Activated CD8-positive, alpha-beta memory T cell treated with anti-CD3 and anti-CD28 coated beads, Interleukin-2, amount 50 U/mL, for 24 hours (primary cell): ENCODE measurements around the gene KLHL11.

Experiments used
- DNase-seq: peaks from one replicate; pipeline ENCODE4 v3.0.0-alpha.2; 2020; ENCODE audit errors: extremely low read depth

The KLHL11 gene

GRCh38 chr17:41864836-41865595 is at the start of gene KLHL11:
KLHL11 (minus strand) TSS chr17:41865423; CDS start chr17:41865370, 53 bp downstream.
- DNase-seq, result peak; percentile 63

- DNase-seq, result no peak
Observed at GRCh38 chr17:41915020-41915419, 49.8 kb upstream of the KLHL11 start.

GRCh38 chr17:41914358-41914766 is 49.1 kb upstream of the KLHL11 start:
- DNase-seq, result no peak

- DNase-seq, result no peak
Observed at GRCh38 chr17:41913798-41914197, 48.6 kb upstream of the KLHL11 start.

- DNase-seq, result no peak
Observed at GRCh38 chr17:41912925-41913324, 47.7 kb upstream of the KLHL11 start.

- DNase-seq, result no peak
Observed at GRCh38 chr17:41910701-41911391, 45.6 kb upstream of the KLHL11 start.

GRCh38 chr17:41909088-41909487 is 43.9 kb upstream of the KLHL11 start:
- DNase-seq, result no peak

- DNase-seq, result no peak
Observed at GRCh38 chr17:41907633-41908539, 42.7 kb upstream of the KLHL11 start.

GRCh38 chr17:41907185-41907556 is 41.9 kb upstream of the KLHL11 start:
- no peak for DNase-seq

- no peak for DNase-seq
Observed at GRCh38 chr17:41906465-41907184, 41.4 kb upstream of the KLHL11 start.

GRCh38 chr17:41905172-41905571 is 39.9 kb upstream of the KLHL11 start:
- no peak for DNase-seq

GRCh38 chr17:41904242-41904841 is 39.1 kb upstream of the KLHL11 start:
- no peak for DNase-seq

- no peak for DNase-seq
Observed at GRCh38 chr17:41901646-41902045, 36.4 kb upstream of the KLHL11 start.

- DNase-seq, result no peak
Observed at GRCh38 chr17:41896726-41897125, 31.5 kb upstream of the KLHL11 start.

GRCh38 chr17:41895617-41896016 is 30.4 kb upstream of the KLHL11 start:
- no peak for DNase-seq

GRCh38 chr17:41894791-41895331 is 29.6 kb upstream of the KLHL11 start:
- no peak for DNase-seq

GRCh38 chr17:41893384-41893783 is 28.2 kb upstream of the KLHL11 start:
- no peak for DNase-seq

GRCh38 chr17:41892021-41892376 is 26.8 kb upstream of the KLHL11 start:
- no peak for DNase-seq

- DNase-seq, result no peak
Observed at GRCh38 chr17:41891135-41892020, 26.2 kb upstream of the KLHL11 start.
